HG02610 (cell line): ENCODE measurements around the gene P2RY6.
A peak's percentile ranks its signal among the peaks of the same experiment; 100 is the strongest.

ENCODE experiments used
- ATAC-seq: cut with Tn5 transposase; IDR thresholded peaks from one replicate; pipeline ENCODE4 v1.9.1; 2021; ENCODE audit warnings: mild to moderate bottlenecking, moderate library complexity; ENCODE audit not compliant: unreplicated experiment

P2RY6 gene

DNA sequence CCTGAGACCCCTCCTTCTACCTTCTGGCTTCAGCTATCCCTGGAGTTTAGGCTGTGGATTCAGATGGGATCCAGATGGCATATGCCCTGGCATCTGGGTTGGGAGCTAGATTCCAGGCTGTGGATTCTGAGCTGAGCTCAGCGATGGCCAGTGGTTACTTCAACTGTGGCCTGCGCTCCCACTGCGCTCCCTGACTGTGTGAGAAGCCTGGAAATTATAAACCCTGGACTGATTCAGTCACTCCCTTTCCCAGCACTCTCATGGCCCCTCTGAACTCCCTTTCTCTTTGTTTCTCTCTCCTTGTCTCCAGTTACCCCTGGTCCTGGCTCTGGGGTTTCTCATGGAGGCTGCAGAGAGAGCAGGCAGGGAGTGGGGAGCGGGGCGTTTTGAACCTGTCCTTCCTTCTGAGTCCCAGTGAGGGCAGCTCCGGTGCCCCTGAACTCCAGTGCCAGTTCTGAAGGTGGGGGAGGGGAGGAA is 40.8 kb downstream of the P2RY6 start:
- no peak for ATAC-seq

DNA sequence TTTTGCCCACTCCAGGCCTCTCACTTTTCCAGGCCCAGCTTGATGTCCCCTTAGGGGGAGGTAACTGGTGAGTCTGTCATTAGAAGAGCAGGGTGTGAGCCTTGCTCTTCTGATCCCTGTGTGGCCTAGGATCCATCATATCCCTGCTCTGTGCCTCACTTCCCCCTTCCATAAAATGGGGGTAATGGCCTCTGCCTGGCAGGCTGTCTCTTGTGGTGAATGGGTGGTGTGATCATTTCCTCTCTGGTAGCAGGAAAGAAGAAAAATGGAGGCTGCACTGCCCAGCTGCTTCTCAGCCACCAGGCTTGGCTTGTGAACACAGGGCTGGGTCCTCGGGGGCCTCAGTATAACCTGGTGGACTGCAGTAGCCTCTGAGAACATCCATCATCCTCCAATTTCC is 41.5 kb downstream of the P2RY6 start:
- ATAC-seq: no peak

DNA sequence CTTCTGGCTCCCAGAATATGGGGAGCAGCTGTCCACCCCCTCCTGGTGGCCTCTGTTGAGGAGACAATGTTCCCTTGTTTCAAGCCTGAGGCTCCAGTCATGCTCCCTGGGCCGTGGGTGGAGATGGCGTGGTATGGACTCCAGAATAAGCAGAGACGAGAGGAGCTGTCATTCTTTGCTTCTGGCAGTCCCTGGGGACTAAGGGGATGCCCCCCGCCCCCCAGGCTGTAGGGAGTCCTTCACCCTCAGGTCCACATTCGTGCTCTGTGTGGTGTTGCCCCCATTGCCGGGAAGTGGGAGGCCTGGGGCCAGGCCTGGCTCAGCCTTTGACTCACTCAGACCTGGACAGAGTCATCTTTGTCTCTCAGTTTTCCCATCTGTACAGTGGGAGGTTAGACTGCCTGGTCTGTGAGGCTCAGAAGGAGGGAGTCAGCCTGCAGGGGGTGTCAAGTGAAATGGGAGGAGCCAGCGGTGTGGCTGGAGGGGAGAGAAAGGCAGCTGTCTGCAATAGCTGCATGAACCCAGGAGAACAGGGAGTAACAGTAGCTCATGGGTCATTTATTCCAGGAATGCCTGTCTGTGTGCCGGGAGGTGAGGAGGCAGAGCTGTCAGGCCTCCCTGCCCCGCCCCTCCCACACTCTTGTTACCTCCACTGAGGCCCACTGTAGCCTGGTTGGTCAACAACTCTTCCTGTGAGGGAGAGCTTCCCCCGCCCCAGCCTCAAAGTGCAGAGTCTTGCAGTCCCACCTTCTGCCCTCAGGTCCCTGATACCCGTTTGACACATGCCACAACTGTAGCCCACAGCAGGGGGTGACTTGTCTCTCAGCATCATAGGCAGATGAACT is 42.2 kb downstream of the P2RY6 start:
- no peak for ATAC-seq

DNA sequence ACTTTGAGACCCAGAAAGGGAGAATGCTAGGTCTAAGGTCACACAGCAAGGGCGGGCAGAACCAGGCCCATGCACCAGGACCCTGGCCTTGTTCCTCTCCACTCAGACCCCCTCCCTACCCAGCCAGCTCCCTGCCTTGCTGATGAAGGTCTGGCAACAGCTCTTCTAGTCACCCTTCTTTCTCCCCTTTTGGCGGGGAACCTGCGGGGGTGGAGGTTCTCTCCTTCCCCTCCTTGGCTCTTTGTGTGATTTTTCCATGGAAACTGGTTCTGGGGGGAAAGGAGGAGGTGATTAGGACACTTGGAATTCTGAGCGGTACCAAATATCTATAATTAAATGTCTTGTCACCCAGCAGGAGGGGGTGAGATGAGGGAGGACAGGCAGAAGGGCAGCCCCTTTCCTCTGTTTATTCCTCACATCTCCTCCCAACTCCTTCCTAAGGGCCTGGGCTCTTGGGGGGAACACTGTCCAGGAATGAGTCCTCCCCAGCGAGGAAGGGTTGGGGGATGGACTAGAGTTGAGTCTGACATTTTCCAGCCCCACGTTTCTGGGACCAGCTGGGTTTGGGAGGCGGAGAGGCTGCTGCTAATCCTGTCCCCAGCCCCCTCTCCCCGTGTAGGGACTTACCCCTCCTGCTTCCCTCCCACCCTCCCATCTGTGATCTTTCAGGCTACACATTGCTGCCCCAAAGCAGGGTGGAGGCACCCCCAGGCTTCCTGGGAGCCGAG is 43.3 kb downstream of the P2RY6 start:
- ATAC-seq: no peak

DNA sequence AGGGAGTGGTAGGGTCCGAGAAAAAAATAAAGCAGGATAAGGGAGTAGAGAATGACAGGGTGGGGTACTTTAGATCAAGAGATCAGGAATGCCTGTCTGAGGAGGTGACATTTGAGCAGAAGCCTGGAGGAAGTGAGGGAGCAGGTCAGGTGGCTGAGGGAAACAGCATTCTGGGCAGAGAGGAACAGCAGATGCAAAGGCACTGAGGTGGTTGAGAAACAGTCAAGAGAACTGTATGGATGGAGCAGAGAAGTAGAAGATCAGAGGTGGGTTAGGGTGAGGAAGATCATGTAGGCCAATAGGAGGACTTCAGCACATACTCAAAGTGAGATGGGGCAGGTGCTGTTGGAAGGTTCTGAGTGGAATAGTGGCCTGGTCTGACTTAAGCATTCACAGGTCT is 44.3 kb downstream of the P2RY6 start:
- ATAC-seq: no peak

DNA sequence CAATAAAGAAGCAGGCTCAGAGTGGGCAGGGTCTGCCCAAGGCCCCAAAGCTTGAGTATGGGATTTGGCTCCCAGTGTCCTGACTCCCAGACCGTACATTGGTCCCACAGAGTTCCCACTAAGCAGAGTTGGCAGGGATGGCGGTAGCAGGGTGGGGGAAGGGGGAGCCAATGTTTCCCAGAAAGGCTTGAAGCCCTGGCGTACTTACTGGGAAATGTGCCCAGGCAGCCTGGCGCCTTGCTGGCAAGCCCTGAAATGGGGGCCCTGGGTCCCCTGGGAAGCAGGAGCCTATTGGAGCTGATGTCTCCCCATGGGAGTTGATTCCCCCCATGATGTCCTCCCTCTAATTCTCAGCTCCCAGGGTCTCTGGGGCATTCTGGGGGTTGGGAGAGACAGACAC is 45.2 kb downstream of the P2RY6 start:
- ATAC-seq: no peak

DNA sequence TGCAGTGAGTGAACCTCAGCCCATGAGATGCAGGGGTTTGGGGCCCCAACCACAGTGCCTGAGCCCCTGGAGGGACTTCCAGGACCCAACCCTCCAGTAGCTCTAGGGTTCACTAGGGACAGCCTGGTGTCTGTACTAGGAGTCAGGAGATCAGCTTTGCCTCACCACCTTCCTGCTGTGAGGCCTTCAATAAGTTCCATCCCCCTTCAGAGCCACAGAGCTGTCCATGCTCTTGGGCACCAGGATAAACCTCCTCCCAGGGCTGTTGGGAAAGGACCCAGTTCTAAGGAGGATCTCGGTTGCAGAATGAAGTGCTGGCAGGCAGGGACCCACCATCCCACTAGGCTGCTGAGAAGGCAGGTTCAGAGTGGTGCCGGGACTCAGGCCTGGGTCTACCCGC is 45.7 kb downstream of the P2RY6 start:
- no peak for ATAC-seq

DNA sequence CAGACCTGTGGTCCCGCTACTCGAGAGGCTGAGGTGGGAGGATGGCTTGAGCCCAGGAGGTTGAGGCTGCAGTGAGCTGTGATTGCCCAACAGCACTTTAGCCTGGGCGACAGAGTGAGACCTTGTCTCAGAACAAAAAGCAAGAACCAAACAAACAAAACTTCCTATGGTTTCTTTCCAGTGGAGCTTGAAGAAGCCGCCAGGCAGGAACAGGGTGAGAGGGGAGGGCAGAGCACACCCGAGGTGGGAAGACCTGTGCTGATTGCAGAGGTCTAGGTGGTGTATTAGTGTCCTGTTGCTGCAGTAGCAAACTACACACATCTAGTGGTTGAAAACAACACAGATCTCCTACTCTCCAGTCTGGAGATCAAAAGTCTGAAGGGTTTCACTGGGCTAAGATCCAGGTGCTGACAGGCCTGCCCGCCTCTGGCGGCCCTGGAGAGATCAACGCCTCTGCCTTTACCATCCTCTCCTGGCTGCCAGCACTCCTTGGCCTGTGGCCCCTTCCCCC is 46.4 kb downstream of the P2RY6 start:
- no peak for ATAC-seq

DNA sequence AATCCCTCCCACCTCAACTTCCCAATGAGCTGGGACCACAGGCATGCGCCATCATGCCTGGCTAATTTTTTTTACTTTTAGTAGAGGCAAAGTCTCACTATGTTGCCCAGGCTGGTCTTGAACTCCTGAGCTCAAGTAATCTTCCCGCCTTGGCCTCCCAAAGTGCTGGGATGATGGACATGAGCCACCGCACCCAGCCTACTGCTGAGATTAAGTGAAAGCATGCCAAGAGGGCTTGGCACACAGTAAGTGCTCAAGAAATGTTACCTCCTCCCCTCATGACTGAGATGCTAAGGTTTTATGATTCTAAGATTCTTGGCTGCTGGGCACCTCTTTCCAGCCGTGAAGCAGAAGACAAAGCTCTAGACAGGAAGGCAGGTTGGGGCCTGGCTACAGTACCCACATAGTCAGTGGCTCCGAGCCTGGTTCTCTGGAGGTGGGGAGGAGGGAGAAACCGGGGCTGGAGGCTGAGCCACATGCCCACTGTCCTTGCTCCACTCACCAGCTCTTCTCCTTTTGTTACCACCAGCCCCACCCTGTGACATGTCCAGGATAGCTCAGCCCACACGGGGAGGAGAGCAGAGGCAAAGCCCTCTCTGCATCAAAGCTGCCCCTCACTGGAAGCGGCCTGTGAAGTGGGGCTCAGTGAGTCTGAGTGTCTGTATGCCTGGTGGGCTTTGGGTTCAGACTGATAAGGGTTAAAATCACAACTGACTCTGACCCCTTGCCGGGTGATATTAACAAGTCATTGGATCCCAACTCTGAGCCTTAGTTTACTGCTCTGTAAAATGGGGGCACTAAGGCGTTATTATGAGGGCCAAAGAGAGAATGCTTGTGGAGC is 48.8 kb downstream of the P2RY6 start:
- ATAC-seq: no peak

DNA sequence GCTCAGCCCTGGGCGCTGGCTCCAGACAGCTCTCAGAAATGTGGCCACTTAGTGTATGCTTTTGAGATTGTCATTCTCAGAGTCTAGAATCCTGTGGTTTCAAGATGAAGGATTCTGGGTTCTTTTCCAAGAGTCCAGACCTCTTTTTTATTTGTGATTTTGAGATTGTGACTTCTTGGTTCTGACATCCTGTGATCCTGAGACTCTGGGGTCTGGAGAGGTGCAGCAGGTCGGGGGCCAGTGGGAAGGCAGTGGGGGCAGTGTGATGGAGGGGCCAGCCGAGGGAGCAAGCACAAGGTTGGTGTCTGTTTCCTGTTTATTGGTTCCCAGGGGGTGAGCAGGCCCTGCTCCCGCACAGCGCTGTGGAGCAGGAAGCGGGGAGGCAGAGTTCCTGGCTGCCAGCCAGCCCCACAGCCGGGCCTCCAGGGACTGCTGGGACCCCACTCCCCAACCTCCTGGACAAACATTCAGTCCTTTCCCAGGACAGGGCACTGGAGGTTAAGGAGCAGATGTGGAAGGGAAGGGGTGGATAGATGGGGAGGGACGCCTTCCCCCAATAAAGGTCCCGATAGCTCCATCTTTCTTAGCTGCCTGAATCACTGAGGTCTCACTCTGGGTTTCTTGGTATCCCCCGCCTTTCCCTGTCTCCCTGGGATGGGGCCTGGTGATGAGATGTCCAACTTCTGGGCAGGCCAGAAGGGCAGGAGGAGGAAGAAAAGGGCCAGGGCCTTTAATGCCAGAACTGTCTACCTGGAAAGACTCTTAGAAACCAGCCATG is 49.7 kb downstream of the P2RY6 start:
- ATAC-seq: no peak

DNA sequence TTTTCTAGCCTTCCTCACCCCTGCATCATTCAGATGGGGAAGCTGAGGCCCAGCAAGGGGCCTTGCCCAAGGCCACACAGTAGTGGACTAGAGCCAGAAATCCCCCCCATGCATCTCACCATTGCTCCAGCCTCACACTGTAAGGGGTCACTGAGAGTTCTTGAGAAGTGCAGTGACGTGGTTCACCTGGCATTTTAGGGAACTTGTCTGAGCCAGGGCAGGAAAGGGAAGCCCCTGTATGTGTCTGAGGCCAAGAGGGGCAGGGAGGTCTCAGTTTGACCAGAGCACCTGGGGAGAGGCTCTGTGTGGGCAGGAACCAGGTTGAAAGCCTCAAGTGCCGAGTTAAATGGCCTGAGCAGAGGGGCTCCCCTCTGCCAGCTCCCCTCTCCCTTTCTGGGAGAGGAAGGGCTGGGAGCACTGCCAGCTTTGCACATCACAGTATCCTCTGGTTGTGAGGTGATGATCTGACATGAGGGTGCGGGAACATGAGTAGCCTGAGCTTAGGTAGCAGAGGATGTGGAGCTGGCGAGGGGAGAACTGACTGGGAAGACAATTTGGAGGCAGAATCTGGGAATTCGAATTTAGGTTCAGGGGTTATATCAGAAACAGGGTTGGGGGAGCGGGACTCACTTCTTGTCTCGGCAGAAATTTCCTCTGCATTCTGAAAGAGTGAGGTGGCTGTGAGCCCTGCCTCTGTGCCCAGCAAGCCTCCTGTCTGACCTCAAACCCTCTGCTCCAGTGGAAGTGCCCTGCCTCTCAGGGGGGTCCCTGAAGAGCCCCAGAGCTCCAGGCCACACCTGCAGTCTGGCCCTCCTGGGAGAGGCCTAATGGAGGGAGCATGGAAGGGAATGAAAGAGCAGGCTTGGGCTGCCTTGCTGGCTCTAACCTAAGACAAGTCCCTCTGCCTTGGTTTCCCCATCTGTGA is 50.5 kb downstream of the P2RY6 start:
- ATAC-seq: no peak

DNA sequence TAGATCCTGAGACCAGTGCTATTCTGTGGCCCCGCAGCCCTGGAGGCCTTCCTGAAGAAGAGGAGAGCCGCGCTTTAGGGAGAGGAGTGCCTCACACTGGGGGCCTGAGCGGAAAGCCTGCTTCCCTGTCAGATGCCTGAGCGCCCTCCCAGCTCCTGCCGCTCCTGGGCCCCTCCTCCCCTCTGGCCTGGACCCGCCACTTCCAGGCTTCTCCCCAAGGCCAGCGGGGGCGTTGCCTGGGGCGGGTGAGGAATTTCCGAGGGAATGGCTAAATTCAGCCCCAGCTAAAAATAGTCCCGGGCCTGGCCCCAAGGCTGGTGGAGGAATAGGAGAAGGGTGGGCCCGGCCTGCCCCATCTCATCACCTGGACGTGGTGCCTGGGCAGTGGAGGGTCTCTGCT is 51.3 kb downstream of the P2RY6 start:
- ATAC-seq: no peak

DNA sequence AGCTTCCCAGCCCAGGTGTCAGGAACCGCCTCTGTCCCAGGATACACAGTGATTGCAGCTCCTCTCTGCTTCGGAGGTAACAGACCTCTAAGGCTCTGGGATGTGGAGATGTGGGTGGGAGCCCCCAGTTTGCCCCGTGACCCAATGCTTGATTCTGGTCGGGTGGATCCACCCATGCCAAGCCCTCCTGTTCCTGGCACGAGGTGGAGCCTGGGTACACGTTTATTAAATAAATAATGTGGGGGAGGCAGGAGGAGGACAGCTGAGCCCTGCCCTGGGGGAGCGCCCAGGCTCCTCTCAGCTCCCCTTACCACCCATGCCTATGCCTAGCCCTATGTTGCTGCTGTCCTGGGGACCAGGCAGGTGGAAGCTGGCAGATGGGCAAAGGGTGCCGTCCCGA is 52.0 kb downstream of the P2RY6 start:
- ATAC-seq: no peak

DNA sequence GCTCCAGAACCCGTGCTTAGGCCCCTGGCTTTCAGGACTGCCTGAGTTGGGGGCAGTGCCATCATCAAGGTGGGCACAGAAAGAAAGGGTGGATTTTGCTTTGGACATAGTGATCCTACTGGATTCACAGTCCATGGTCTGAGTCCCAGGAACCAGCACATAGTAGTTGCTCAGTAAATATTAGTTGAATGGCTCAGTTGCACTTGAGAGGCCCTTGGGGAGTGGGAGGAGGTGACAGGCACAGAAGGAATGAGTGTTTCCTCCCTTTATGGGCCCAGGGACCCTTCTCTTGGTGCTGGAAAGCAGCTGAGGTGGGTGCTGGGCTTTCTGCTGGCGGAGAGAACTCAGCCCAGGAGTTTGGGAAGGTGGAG is 52.5 kb downstream of the P2RY6 start:
- peak; percentile 4 for ATAC-seq

DNA sequence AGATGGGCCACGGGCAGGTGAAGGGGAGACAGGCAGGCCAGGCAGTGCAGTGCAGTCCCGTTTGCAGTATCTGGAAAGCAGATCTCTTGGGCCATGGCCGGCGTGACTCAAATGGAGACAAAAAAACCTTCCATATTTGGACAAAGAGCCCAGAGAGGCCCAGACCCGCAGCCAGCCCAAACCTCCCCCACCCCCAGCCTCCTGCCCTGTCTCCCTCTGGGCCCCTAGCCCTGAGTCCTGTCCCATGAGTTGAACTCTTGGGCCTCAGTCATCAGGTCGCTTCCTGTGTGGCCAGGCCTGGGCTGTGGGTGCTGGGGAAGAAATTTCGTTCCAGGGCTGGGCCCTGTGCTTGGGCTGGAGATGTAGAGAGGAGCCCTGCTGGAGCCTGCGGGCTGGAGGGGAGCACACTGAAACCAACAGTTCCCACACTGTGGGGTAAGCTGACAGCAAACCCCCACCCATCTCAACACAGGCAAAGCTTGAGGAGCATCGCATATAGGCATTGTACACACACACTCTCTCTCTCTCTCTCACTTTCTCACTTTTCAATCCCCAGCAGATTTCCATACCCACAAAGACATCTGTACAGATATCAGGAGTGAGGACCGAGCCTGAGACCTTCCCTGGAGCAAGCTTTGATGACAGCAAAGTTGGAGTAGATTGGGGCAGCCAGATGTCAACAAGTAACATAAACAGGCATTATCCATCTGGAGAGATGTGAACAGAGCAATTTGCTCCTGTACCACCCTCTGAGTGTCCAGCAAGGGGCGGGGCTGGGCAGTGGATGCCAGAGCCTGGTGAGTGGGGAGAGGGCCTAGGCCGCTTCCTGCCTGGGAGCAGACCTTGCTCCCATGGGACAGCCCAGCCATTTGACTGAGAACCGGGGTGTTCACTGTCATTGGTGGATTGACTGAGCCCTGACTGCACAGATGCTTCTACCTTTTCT is 53.2 kb downstream of the P2RY6 start:
- peak; percentile 69 for ATAC-seq

DNA sequence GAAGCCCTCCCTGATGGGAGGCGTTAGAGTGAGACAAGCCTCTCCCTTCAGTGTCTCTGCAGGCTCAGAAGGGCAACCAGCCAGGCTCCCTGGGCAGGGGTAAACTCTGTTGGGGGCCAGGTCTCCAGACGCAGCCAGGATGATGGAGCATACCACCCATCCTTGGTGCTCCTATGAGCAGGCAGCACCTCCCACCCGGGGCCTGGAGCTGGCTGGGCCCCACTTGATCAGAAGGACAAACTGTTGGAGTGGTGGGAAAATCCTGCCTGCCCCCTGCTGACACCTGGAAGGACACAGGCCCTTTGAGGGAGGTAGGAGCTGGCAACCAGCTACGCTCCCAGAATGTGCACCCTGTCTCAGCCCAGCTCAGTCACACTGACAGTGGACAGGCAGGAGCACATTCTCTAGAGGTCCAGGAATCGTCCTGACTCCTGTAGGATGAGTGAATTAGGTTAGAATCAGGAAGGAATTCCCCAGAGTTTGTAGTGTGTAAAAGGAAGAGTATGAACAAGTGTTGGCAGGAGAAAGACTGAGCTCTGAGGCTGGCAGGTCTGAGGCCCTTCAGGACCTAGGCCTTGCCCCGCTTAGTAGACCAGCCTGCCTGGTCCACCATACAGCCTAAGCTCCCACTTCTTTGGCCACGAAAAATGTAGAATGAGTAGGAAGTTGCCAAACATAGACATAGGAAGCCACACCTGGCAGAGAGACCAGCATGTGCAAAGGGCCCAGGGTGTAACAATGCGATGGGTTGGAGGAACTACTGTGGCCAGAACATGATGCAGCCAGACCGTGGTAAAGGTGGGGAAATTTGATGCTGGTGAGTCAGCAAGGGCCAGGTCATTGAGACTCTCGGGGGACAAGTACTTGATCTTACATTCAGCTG is 55.0 kb downstream of the P2RY6 start:
- ATAC-seq: peak; percentile 34

DNA sequence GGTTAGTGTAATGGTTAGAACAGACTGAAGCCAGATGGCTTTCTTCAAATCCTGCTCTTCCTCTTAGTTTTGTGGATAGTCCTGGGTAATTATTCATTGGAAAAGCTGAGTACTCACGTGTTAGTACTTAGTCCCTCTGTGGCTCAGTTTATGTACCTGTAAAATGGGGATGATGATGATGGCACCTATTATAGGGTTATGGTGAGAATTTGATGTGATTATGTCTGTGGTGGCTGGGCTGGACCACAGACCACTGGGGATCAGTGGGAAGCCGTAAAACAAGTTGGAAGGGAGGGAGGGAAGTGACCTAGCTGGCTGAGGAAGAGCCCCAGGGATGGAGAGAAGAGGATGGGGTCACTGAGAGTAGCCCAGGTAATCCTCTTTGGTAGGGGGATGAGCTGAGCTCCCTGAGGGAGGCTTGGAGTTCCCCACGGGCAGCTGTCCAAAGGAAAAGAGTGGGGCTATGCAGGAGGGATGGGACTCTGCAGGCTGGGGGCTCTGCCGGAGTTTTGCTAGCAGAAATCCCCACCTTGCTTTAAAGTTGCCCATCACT is 55.8 kb downstream of the P2RY6 start:
- no peak for ATAC-seq
